GM19351 (cell line): ENCODE results near the gene MDK.

ENCODE experiments used
- ATAC-seq: cut with Tn5 transposase; IDR thresholded peaks from one replicate; pipeline ENCODE4 v1.9.1; 2021; ENCODE audit warnings: mild to moderate bottlenecking, moderate library complexity; ENCODE audit not compliant: unreplicated experiment

Gene MDK, protein sequence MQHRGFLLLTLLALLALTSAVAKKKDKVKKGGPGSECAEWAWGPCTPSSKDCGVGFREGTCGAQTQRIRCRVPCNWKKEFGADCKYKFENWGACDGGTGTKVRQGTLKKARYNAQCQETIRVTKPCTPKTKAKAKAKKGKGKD

GRCh38 chr11:46381048-46381818 lies at the start of gene MDK:
Gene MDK, plus strand, starts transcription at chr11:46381669. Its CDS starts 389 bp downstream, at chr11:46382058.
- peak; percentile 21 for ATAC-seq

GRCh38 chr11:46332093-46332567 lies 49.3 kb upstream of the MDK start:
- ATAC-seq, result no peak

- no peak for ATAC-seq
Measured at GRCh38 chr11:46332568-46333393, 48.7 kb upstream of the MDK start.

DNA sequence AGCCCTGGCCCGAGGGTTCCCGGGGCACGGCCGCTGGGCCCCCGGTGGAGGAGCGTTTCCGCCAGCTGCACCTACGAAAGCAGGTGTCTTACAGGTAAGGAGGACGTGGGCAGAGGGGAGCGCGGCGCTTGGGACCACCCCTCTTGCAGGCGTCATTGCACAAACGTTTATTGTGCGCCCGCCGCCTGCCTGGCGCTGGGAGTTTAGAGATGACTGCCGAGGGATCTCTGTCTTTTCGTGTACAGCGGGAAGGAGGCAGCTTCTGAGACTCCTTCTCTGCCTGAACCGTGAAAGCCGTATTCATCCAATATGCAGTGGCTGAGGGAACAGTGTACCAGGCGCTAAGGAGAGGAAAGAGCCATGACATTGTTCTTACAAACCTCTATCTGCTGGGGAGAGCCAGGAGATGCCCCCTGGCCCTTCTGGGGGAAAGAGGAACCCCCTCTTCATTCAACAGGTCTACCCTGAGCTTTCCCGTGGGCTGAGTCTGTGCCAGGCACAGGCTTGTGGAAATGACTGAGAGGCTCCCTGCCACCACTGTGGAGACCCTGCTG lies 48.0 kb upstream of the MDK start:
- no peak for ATAC-seq

- ATAC-seq, result no peak
Measured at GRCh38 chr11:46334211-46334610, 47.3 kb upstream of the MDK start.

DNA sequence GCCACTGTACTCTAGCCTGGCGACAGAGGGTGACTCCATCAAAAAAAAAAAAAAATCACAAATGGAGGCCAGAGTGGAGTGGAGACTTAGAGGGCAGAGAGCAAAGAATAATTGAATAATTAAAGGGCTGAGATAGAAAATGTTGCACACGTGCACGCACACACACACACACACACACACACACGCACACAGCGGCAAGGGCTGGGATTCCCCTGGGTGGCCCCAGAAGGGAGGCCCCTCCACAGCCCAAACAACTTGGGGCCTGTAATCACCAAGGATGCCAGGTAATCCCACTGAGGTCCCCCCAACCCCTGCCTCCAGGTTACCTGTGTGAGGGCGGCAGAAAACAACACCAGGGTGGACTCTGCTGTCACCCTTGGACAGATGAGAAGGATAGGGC lies 46.2 kb upstream of the MDK start:
- no peak for ATAC-seq

- no peak for ATAC-seq
Measured at GRCh38 chr11:46335890-46336562, 45.4 kb upstream of the MDK start.

GRCh38 chr11:46336563-46337180 lies 44.8 kb upstream of the MDK start:
- ATAC-seq, result no peak

DNA sequence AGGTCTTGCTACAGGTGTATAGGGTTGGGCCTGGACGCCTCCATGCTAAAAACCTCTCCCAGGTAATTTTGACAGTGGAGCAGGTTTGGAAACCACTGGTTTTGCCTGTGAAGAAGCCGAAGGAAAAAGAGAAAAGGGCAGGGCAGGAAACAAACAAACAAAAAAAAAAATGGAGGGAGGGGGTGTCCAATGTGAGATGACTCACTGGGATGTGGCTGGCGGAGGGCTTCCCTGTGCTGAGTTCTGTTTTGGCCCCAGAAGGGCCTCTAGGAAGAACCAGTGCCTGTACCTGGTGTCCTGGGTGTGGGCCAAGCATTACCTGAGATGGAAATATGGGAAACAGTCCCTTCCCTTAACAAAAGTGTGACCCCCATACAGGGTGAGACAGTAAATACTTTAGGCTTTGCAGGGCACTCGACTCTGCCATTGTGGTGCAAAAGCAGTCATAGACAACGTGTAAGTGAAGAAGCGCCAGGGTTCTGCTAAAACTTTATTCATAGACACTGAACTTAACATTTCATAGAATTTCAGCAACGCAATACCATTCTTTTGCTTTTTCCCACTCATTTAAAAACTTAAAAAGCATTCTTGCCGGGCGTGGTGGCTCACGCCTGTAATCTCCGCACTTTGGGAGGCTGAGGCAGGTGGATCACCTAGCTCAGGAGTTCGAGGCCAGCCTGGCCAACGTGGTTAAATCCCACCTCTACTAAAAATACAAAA lies 43.7 kb upstream of the MDK start:
- no peak for ATAC-seq

DNA sequence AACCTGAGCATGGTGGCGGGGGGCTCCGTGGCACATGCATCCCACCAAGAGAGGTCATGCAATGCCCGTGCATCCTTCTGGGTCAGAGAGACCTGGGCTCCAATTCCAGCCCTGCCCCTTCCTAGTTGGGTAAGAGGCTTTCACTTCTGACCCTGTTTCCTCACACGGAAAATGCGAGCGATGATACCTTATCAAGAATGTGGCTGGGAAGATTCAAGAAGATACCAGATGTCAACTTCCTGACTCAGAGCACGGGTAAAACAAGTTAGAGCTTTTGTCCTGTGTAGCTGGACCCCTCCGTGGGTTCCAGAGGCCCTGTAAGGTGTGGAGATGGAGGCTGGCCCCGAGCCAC lies 42.9 kb upstream of the MDK start:
- ATAC-seq, result no peak

- ATAC-seq, result no peak
Measured at GRCh38 chr11:46338988-46339666, 42.3 kb upstream of the MDK start.

DNA sequence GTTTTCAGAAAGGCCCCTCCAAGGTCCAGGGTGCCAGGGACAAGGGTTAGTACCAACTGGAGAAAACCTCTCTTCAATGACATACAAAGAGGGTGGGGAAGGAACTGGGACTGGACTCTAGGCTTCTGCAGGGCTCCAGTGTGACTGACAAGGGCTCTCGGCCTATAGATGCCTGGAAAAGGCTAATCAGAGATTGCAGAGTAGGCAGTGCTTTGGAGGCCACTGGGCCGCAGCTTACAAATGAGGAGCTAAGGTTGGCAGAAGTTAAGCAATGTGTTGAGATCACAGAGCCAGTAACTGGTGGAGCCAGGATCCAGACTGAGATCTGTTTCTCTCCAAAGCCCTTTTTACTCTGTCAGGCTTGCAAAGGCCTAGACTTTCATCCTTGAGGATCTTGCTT lies 41.7 kb upstream of the MDK start:
- no peak for ATAC-seq

DNA sequence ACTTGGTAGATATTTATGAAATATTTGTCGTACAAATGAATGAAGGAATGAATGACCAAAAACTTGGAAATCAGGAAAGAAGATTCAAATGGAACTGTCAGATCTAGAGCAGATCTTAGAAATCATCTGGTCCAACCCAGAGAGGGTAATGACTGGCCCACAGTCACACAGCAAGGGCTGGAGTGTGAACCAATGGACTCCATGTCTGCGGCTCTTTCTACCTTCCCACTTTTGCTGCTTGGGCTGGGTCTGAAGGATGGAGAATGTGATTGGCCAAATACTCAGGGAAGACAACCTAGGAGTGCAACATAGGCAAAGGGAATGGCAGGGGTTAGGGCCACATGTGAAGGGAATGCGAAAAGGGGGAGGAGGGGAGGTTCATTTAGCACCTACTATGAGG lies 40.0 kb upstream of the MDK start:
- ATAC-seq, result no peak

GRCh38 chr11:46342239-46342638 lies 39.2 kb upstream of the MDK start:
- ATAC-seq, result no peak

- no peak for ATAC-seq
Measured at GRCh38 chr11:46343520-46343919, 37.9 kb upstream of the MDK start.

GRCh38 chr11:46345131-46345597 lies 36.3 kb upstream of the MDK start:
- ATAC-seq, result no peak

- no peak for ATAC-seq
Measured at GRCh38 chr11:46345881-46346484, 35.5 kb upstream of the MDK start.

GRCh38 chr11:46346886-46347636 lies 34.4 kb upstream of the MDK start, which contains the start of gene DGKZ:
Gene DGKZ, plus strand, starts transcription at chr11:46347463. Its CDS starts 197 bp downstream, at chr11:46347660.
- ATAC-seq, result peak; percentile 55
